IMR-90 (cell line): ENCODE measurements around the gene SLIT3. TPM values are rescaled to one million over a fixed set of nuclear protein-coding genes. Genes with fewer than 3 reads are reported as not detected.

Experiments
- ATAC-seq: fragments of 200-7000 bp; cut with Tn5 transposase; 2 replicates; pipeline ENCODE4 v1.9.1; 2020; ENCODE audit warnings: low read depth, mild to moderate bottlenecking, moderate library complexity
- BruUV-seq: library from RNA; stranded (reverse); fragments of 400-500 nt; replicated peaks from 2 replicates; lab custom pipeline; 2021; lab: Mats Ljungman, UMichigan
- CTCF ChIA-PET: fragments of 300-600 bp; formaldehyde crosslinking; extraction: SDS; loops from one replicate; lab custom pipeline; 2021; ENCODE audit warnings: antibody characterized with exemption; lab: Yijun Ruan, JAX
- POLR2A ChIA-PET: fragments of 300-600 bp; sonication (Branson Sonifier 250); formaldehyde crosslinking; loops from one replicate; lab custom pipeline; 2022; ENCODE audit warnings: antibody characterized with exemption; ENCODE audit not compliant: unreplicated experiment; lab: Charles Lee
- DNase-seq: peaks from one replicate; pipeline ENCODE4 v3.0.0; 2013
- H2AFZ ChIP-seq: replicated peaks from 2 replicates; pipeline ENCODE3; 2013; ENCODE audit warnings: low read length, mild to moderate bottlenecking; ENCODE audit not compliant: poor library complexity
- H2AK5ac ChIP-seq: 2 replicates; pipeline ENCODE4 v1.6.1; 2013; ENCODE audit warnings: low read depth, low read length, inconsistent platforms
- H2AK9ac ChIP-seq: replicated peaks from 2 replicates; pipeline ENCODE3; 2013; ENCODE audit warnings: mild to moderate bottlenecking, low read depth, low read length, moderate library complexity; ENCODE audit not compliant: poor library complexity
- H2BK120ac ChIP-seq: 2 replicates; pipeline ENCODE4 v1.6.1; 2013; ENCODE audit warnings: low read depth, low read length, inconsistent platforms
- H2BK15ac ChIP-seq: 3 replicates; pipeline ENCODE4 v1.6.1; 2013; ENCODE audit warnings: low read depth, low read length, inconsistent platforms
- H2BK20ac ChIP-seq: 2 replicates; pipeline ENCODE4 v1.6.1; 2013; ENCODE audit warnings: low read depth, mild to moderate bottlenecking, inconsistent platforms, low read length, moderate library complexity
- H2BK5ac ChIP-seq: 2 replicates; pipeline ENCODE4 v1.6.1; 2013; ENCODE audit warnings: mild to moderate bottlenecking, low read depth, low read length, inconsistent platforms; ENCODE audit not compliant: poor library complexity, severe bottlenecking
- H3K14ac ChIP-seq: replicated peaks from 2 replicates; pipeline ENCODE4 v1.6.1; 2013; ENCODE audit warnings: low read depth, low read length, inconsistent platforms
- H3K18ac ChIP-seq: 2 replicates; pipeline ENCODE4 v1.6.1; 2013; ENCODE audit warnings: low read depth, low read length, control low read depth
- H3K23ac ChIP-seq: 2 replicates; pipeline ENCODE4 v1.6.1; 2013; ENCODE audit warnings: low read depth, low read length, inconsistent platforms
- H3K27ac ChIP-seq: 2 replicates; pipeline ENCODE4 v1.5.1; 2013; ENCODE audit warnings: mild to moderate bottlenecking, control low read depth, low read length; ENCODE audit not compliant: insufficient read depth
- H3K27me3 ChIP-seq: 2 replicates; pipeline ENCODE4 v1.6.1; 2013; ENCODE audit warnings: low read length; ENCODE audit not compliant: control insufficient read depth, insufficient read depth
- H3K36me3 ChIP-seq: 2 replicates; pipeline ENCODE4 v1.6.1; 2013; ENCODE audit warnings: low read length, mixed read lengths; ENCODE audit not compliant: control insufficient read depth, insufficient read depth
- H3K4ac ChIP-seq: 2 replicates; pipeline ENCODE4 v1.6.1; 2013; ENCODE audit warnings: low read depth, low read length, inconsistent platforms
- H3K4me1 ChIP-seq: 2 replicates; pipeline ENCODE4 v1.6.1; 2013; ENCODE audit warnings: low read length, mixed read lengths; ENCODE audit not compliant: control insufficient read depth, insufficient read depth
- H3K4me2 ChIP-seq: 2 replicates; pipeline ENCODE4 v1.6.1; 2013; ENCODE audit warnings: low read depth, mild to moderate bottlenecking, control low read depth, low read length, moderate library complexity
- H3K4me3 ChIP-seq: 2 replicates; pipeline ENCODE4 v1.5.1; 2013; ENCODE audit warnings: low read depth, mild to moderate bottlenecking, control low read depth, low read length, moderate library complexity; ENCODE audit not compliant: insufficient read depth
- H3K56ac ChIP-seq: 2 replicates; pipeline ENCODE4 v1.6.1; 2013; ENCODE audit warnings: low read length, inconsistent platforms; ENCODE audit not compliant: insufficient read depth; ENCODE audit errors: extremely low read depth
- H3K79me1 ChIP-seq, 2 experiments: 2 replicates each; pipeline ENCODE4 v1.6.1; 2013; ENCODE audit warnings: low read length in 2 of 2, inconsistent platforms in 1 of 2, low read depth in 1 of 2
- H3K9ac ChIP-seq: 2 replicates; pipeline ENCODE4 v1.6.1; 2013; ENCODE audit warnings: low read depth, low read length, control low read depth
- H3K9me1 ChIP-seq: 2 replicates; pipeline ENCODE4 v1.6.1; 2013; ENCODE audit warnings: low read length, inconsistent platforms; ENCODE audit not compliant: insufficient read depth
- H3K9me3 ChIP-seq: 2 replicates; pipeline ENCODE4 v1.6.1; 2013; ENCODE audit warnings: low read length; ENCODE audit not compliant: control insufficient read depth, insufficient read depth
- H4K20me1 ChIP-seq: 2 replicates; pipeline ENCODE4 v1.6.1; 2013; ENCODE audit warnings: low read length, inconsistent platforms; ENCODE audit not compliant: insufficient read depth
- H4K5ac ChIP-seq: 2 replicates; pipeline ENCODE4 v1.6.1; 2013; ENCODE audit warnings: mild to moderate bottlenecking, low read depth, low read length, control low read depth
- H4K8ac ChIP-seq, 2 experiments: 2 replicates each; pipeline ENCODE4 v1.6.1; 2013; ENCODE audit warnings: low read depth in 2 of 2, low read length in 2 of 2, control low read depth in 1 of 2, inconsistent platforms in 1 of 2
- H4K91ac ChIP-seq: 2 replicates; pipeline ENCODE4 v1.6.1; 2013; ENCODE audit warnings: low read depth, low read length, inconsistent platforms; ENCODE audit not compliant: insufficient read depth
- BHLHE40 ChIP-seq: fragments of 150-350 bp; IDR thresholded peaks from 2 replicates; pipeline ENCODE4 v1.6.1; 2016; ENCODE audit warnings: mild to moderate bottlenecking, low read depth, low read length
- CEBPB ChIP-seq: IDR thresholded peaks from 2 replicates; pipeline ENCODE4 v1.6.1; 2012; ENCODE audit warnings: low read depth, low read length, improper control_type of control experiment
- CHD1 ChIP-seq: IDR thresholded peaks from 2 replicates; pipeline ENCODE4 v1.6.1; 2012; ENCODE audit warnings: low read depth, low read length, improper control_type of control experiment
- FOS ChIP-seq: fragments of 150-350 bp; IDR thresholded peaks from 2 replicates; pipeline ENCODE4 v1.6.1; 2016; ENCODE audit warnings: low read depth, low read length
- MAFK ChIP-seq: IDR thresholded peaks from 2 replicates; pipeline ENCODE4 v1.6.1; 2012; ENCODE audit warnings: low read depth, low read length, improper control_type of control experiment
- MAZ ChIP-seq: IDR thresholded peaks from 2 replicates; pipeline ENCODE4 v1.6.1; 2012; ENCODE audit warnings: low read depth, mild to moderate bottlenecking, low read length, improper control_type of control experiment, moderate library complexity, borderline replicate concordance
- MXI1 ChIP-seq: IDR thresholded peaks from 2 replicates; pipeline ENCODE4 v1.6.1; 2012; ENCODE audit warnings: low read depth, mild to moderate bottlenecking, low read length, moderate library complexity, borderline replicate concordance
- NFE2L2 ChIP-seq: fragments of 150-350 bp; IDR thresholded peaks from 2 replicates; pipeline ENCODE4 v1.6.1; 2016; ENCODE audit warnings: low read depth, mild to moderate bottlenecking, low read length
- RAD21 ChIP-seq: IDR thresholded peaks from 2 replicates; pipeline ENCODE4 v1.6.1; 2012; ENCODE audit warnings: low read length, improper control_type of control experiment
- RCOR1 ChIP-seq: IDR thresholded peaks from 2 replicates; pipeline ENCODE4 v1.6.1; 2012; ENCODE audit warnings: mild to moderate bottlenecking, low read length, improper control_type of control experiment; ENCODE audit not compliant: insufficient replicate concordance
- RFX5 ChIP-seq: IDR thresholded peaks from 2 replicates; pipeline ENCODE4 v1.8.0; 2012; ENCODE audit warnings: low read depth, mild to moderate bottlenecking, low read length, moderate library complexity
- SMC3 ChIP-seq: fragments of 150-350 bp; IDR thresholded peaks from 2 replicates; pipeline ENCODE4 v1.6.1; 2016; ENCODE audit warnings: low read depth, mild to moderate bottlenecking, antibody characterized with exemption, low read length, moderate library complexity
- WGBS, 2 experiments: methylation state at CpG; one replicate each; pipeline versions ENCODE4 v1.1.5 to v1.1.7; 2013; ENCODE audit warnings: missing lambda C conversion rate in 2 of 2; ENCODE audit not compliant: insufficient read length in 1 of 2; ENCODE audit errors: extremely low coverage in 2 of 2; 5-methylcytosine and 5-hydroxymethylcytosine counted together
- dilution Hi-C: fragments of 300-500 bp; cut with HindIII; formaldehyde crosslinking; loops from one replicate; pipeline ENCODE4 v1.14.3; 2018; ENCODE audit warnings: low sequenced_read_pairs; ENCODE audit not compliant: unreplicated experiment
- in situ Hi-C: fragments of 300-500 bp; cut with MboI; formaldehyde crosslinking; loops from 3 replicates; pipeline ENCODE4 v1.14.3; 2019; ENCODE audit warnings: low sequenced_read_pairs, inconsistent platforms, mixed read lengths
- intact Hi-C: fragments of 100-400 bp; cut with micrococcal nuclease; formaldehyde crosslinking; loops from 2 replicates; pipeline ENCODE4 v1.10.0; 2022
- polyA plus RNA-seq, 3 experiments: library from polyadenylated mRNA; depleted of rRNA; stranded (reverse); fragments of >200 nt; gene quantifications; 2 replicates each; pipeline ENCODE4 v1.2.3, GENCODE V29; 2012; ENCODE audit warnings: low replicate concordance in 1 of 3
- total RNA-seq: library from RNA; depleted of rRNA; stranded (reverse); fragments of >200 nt; gene quantifications from 2 replicates; pipeline ENCODE4 v1.2.3, GENCODE V29; 2012
- TF ChIP-seq, protein P1 (sequence below): fragments of 150-350 bp; IDR thresholded peaks from 2 replicates; pipeline ENCODE4 v1.6.1; 2017; ENCODE audit warnings: mild to moderate bottlenecking, antibody characterized with exemption, low read length, low read depth
- TF ChIP-seq, protein P2 (sequence below): fragments of 150-350 bp; IDR thresholded peaks from 2 replicates; pipeline ENCODE4 v1.6.1; 2016; ENCODE audit warnings: low read depth, mild to moderate bottlenecking, low read length, moderate library complexity, borderline replicate concordance
- TF ChIP-seq, protein P3 (sequence below): conservative IDR thresholded peaks from 2 replicates; pipeline ENCODE4 v1.5.1; 2012; ENCODE audit warnings: mild to moderate bottlenecking, low read depth, low read length, improper control_type of control experiment

The SLIT3 gene
- total and polyA plus RNA-seq, 2 of the 4 experiments (the other 2 are of a cell fraction), result 0.18 to 0.50 TPM

DNA sequence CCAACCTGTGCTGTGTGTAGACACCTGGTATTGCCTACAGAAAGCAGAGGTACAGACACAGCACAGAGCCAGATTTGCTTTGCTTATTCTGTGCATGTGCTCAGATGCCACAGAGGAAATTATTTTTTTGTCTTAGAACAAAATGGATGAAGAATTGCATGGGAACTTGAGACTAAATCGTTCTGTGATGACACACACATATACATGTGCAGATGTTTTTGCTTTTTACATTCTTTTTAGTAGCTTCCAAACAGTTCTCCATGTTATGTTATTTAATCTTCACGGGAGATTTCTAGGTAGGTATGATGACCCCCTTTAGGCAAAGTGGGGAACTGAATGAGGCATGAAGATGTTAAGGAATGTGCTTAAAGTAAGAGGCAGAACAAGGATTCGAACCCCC lies 500.2 kb downstream of the SLIT3 start:
- no peak overlapping the region for H2BK120ac ChIP-seq
- H3K9me3 ChIP-seq, result no peaks in the 10 kb centered on the region
- no peak overlapping the region for H3K4me2 ChIP-seq
- H3K27me3 ChIP-seq, result no peaks in the 10 kb centered on the region
- ChIA-PET CTCF (interaction anchor here (1.6 kb wide), 1 partner anchor 13 kb away, joined by 3 read pairs; no protein-coding TSS in a partner anchor), POLR2A (no interaction called here)
- H3K27ac ChIP-seq, result no peak overlapping the region
- no peak overlapping the region for H3K23ac ChIP-seq
- H2AK9ac ChIP-seq, result no peak overlapping the region
- no peaks in the 10 kb centered on the region for H4K20me1 ChIP-seq
- WGBS, 2 experiments, result no CpG with 5 or more reads among the region's 3 CpGs
- H4K8ac ChIP-seq, result no peak overlapping the region
- no peaks in the 10 kb centered on the region for H3K4me1 ChIP-seq
- DNase-seq (no peak), ATAC-seq (no peak)
- no peak overlapping the region for H4K91ac ChIP-seq
- BruUV-seq, result no TSS peak
- H3K56ac ChIP-seq, result no peak overlapping the region
- no peak overlapping the region for H2BK15ac ChIP-seq
- H2AK5ac ChIP-seq, result no peak overlapping the region
- TF ChIP-seq FOS (no peak), RFX5 (no peak), CHD1 (no peak), RCOR1 (no peak), NFE2L2 (no peak), MXI1 (no peak), CEBPB (no peak), RAD21 (no peak), MAFK (no peak), BHLHE40 (no peak), MAZ (no peak), SMC3 (no peak)
- TF ChIP-seq, protein P1, sequence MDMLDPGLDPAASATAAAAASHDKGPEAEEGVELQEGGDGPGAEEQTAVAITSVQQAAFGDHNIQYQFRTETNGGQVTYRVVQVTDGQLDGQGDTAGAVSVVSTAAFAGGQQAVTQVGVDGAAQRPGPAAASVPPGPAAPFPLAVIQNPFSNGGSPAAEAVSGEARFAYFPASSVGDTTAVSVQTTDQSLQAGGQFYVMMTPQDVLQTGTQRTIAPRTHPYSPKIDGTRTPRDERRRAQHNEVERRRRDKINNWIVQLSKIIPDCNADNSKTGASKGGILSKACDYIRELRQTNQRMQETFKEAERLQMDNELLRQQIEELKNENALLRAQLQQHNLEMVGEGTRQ, result no peak
- TF ChIP-seq, protein P2, sequence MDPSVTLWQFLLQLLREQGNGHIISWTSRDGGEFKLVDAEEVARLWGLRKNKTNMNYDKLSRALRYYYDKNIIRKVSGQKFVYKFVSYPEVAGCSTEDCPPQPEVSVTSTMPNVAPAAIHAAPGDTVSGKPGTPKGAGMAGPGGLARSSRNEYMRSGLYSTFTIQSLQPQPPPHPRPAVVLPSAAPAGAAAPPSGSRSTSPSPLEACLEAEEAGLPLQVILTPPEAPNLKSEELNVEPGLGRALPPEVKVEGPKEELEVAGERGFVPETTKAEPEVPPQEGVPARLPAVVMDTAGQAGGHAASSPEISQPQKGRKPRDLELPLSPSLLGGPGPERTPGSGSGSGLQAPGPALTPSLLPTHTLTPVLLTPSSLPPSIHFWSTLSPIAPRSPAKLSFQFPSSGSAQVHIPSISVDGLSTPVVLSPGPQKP, result no peak
- TF ChIP-seq, protein P3, sequence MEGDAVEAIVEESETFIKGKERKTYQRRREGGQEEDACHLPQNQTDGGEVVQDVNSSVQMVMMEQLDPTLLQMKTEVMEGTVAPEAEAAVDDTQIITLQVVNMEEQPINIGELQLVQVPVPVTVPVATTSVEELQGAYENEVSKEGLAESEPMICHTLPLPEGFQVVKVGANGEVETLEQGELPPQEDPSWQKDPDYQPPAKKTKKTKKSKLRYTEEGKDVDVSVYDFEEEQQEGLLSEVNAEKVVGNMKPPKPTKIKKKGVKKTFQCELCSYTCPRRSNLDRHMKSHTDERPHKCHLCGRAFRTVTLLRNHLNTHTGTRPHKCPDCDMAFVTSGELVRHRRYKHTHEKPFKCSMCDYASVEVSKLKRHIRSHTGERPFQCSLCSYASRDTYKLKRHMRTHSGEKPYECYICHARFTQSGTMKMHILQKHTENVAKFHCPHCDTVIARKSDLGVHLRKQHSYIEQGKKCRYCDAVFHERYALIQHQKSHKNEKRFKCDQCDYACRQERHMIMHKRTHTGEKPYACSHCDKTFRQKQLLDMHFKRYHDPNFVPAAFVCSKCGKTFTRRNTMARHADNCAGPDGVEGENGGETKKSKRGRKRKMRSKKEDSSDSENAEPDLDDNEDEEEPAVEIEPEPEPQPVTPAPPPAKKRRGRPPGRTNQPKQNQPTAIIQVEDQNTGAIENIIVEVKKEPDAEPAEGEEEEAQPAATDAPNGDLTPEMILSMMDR, result no peak
- no peaks in the 10 kb centered on the region for H3K79me1 ChIP-seq
- no peak overlapping the region for H3K9ac ChIP-seq
- dilution Hi-C loops, result no loop called here
- no peaks in the 10 kb centered on the region for H3K9me1 ChIP-seq
- H3K36me3 ChIP-seq, result no peaks in the 10 kb centered on the region
- no peak overlapping the region for H2BK20ac ChIP-seq
- H4K5ac ChIP-seq, result no peak overlapping the region
- intact Hi-C loops, result no loop called here
- no peak overlapping the region for H3K18ac ChIP-seq
- no peak overlapping the region for H3K4ac ChIP-seq
- in situ Hi-C loops, result loop anchor here (25.0 kb wide), 1 partner anchor 538 kb away; no protein-coding TSS in a partner anchor
- H3K4me3 ChIP-seq, result no peak overlapping the region
- no peak overlapping the region for H3K14ac ChIP-seq
- no peak overlapping the region for H2BK5ac ChIP-seq
- no peak overlapping the region for H2AFZ ChIP-seq
